Astrocyte of the spinal cord (primary cell): Measurements from ENCODE around the gene TEAD2.

Source experiments
- DNase-seq: peaks from one replicate; pipeline ENCODE4 v3.0.0; 2011; ENCODE audit warnings: low read depth, low spot score
- H3K4me3 ChIP-seq: 2 replicates; pipeline ENCODE4 v1.5.1; 2011; ENCODE audit warnings: low read depth, mild to moderate bottlenecking, low read length, moderate library complexity
- CTCF ChIP-seq: IDR thresholded peaks from 2 replicates; pipeline ENCODE4 v1.5.1; 2012; ENCODE audit warnings: low read depth, mild to moderate bottlenecking, low read length, inconsistent platforms
- in situ Hi-C: cut with HindIII; loops from 2 replicates; pipeline ENCODE4 v1.10.0; 2017; ENCODE audit warnings: low sequenced_read_pairs

TEAD2 gene

GRCh38 chr19:49347835-49348234, 14.4 kb downstream of the TEAD2 start:
- H3K4me3 ChIP-seq, result no peak overlapping the region
- TF ChIP-seq CTCF, result peak; percentile 20
- DNase-seq, result peak; percentile 59
- in situ Hi-C loops, result no loop called here

- no peak for TF ChIP-seq CTCF
- no peak for DNase-seq
Observed at GRCh38 chr19:49347191-49347590, 15.0 kb downstream of the TEAD2 start.

GRCh38 chr19:49344505-49345423, 17.5 kb downstream of the TEAD2 start:
- in situ Hi-C loops, result no loop called here
- no peak for TF ChIP-seq CTCF
- no peak overlapping the region for H3K4me3 ChIP-seq
- DNase-seq, result no peak

More at GRCh38 chr19:49347191-49347590, 15.0 kb downstream of the TEAD2 start:
- no peak overlapping the region for H3K4me3 ChIP-seq
- in situ Hi-C loops, result no loop called here

DNA sequence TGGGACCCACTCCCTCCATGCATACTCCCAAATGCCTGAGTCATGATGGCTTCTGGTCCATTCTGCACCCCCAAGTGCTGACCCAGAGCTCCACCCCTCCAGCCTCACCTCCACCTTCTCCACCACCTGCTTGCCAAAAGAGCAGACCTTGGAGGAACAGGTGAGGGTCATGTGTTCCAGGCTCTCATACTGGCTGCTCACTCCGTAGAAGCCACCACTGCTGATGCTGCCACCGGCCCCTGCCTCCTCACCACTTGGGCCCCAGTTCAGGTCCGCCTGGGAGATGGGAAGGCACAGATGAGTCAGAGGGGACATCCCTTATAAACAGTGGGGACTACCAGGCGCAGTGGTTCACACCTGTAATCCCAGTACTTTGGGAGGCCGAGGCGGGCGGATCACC, 19.1 kb downstream of the TEAD2 start:
- DNase-seq, result no peak
- in situ Hi-C loops, result no loop called here
- H3K4me3 ChIP-seq, result no peak overlapping the region

GRCh38 chr19:49342291-49342721, 19.9 kb downstream of the TEAD2 start:
- TF ChIP-seq CTCF, result no peak
- DNase-seq, result no peak
- in situ Hi-C loops, result no loop called here
- H3K4me3 ChIP-seq, result no peak overlapping the region

More for the DNA sequence above, 19.1 kb downstream of the TEAD2 start:
- no peak for TF ChIP-seq CTCF

GRCh38 chr19:49340865-49341718, 21.1 kb downstream of the TEAD2 start:
- no peak for TF ChIP-seq CTCF
- no peak for DNase-seq
- no peak overlapping the region for H3K4me3 ChIP-seq
- in situ Hi-C loops, result no loop called here
